ENCODE data around the gene ZEB2.

The ZEB2 gene

GRCh38 chr2:144472046-144472412 lies 47.9 kb downstream of the ZEB2 start:
- no peak for DNase-seq (ENCODE audit: low read depth in 2 of 3, low spot score in 1 of 3)

GRCh38 chr2:144471305-144472045 lies 48.4 kb downstream of the ZEB2 start:
- no peak for DNase-seq (ENCODE audit: low read depth in 2 of 3, low spot score in 1 of 3)

GRCh38 chr2:144470816-144471215 lies 49.1 kb downstream of the ZEB2 start:
- DNase-seq (ENCODE audit: low read depth in 2 of 3, low spot score in 1 of 3) = no peak

- no peak for DNase-seq (ENCODE audit: low read depth in 2 of 3, low spot score in 1 of 3)
These were observed 49.6 kb downstream of the ZEB2 start for GRCh38 chr2:144470334-144470733.

GRCh38 chr2:144469798-144470197 lies 50.1 kb downstream of the ZEB2 start:
- no peak for DNase-seq (ENCODE audit: low read depth in 2 of 3, low spot score in 1 of 3)

- no peak for DNase-seq (ENCODE audit: low read depth in 2 of 3, low spot score in 1 of 3)
These were observed 50.9 kb downstream of the ZEB2 start for GRCh38 chr2:144468823-144469595.

- no peak for DNase-seq (ENCODE audit: low read depth in 2 of 3, low spot score in 1 of 3)
These were observed 52.3 kb downstream of the ZEB2 start for GRCh38 chr2:144467502-144468137.

- DNase-seq (ENCODE audit: low read depth in 2 of 3, low spot score in 1 of 3) = no peak
These were observed 53.3 kb downstream of the ZEB2 start for GRCh38 chr2:144466637-144467036.

GRCh38 chr2:144465749-144466148 lies 54.2 kb downstream of the ZEB2 start:
- DNase-seq (ENCODE audit: low read depth in 2 of 3, low spot score in 1 of 3) = no peak

- no peak for DNase-seq (ENCODE audit: low read depth in 2 of 3, low spot score in 1 of 3)
These were observed 55.2 kb downstream of the ZEB2 start for GRCh38 chr2:144464730-144465129.

- DNase-seq (ENCODE audit: low read depth in 2 of 3, low spot score in 1 of 3) = no peak
These were observed 56.7 kb downstream of the ZEB2 start for GRCh38 chr2:144463266-144463665.

GRCh38 chr2:144462266-144462665 lies 57.7 kb downstream of the ZEB2 start:
- DNase-seq (ENCODE audit: low read depth in 2 of 3, low spot score in 1 of 3) = no peak

GRCh38 chr2:144461308-144461766 lies 58.6 kb downstream of the ZEB2 start:
- DNase-seq (ENCODE audit: low read depth in 2 of 3, low spot score in 1 of 3) = no peak

GRCh38 chr2:144460727-144461307 lies 59.1 kb downstream of the ZEB2 start:
- no peak for DNase-seq (ENCODE audit: low read depth in 2 of 3, low spot score in 1 of 3)

GRCh38 chr2:144459937-144460336 lies 60.0 kb downstream of the ZEB2 start:
- no peak for DNase-seq (ENCODE audit: low read depth in 2 of 3, low spot score in 1 of 3)

- DNase-seq (ENCODE audit: low read depth in 2 of 3, low spot score in 1 of 3) = no peak
These were observed 60.6 kb downstream of the ZEB2 start for GRCh38 chr2:144459286-144459685.

- no peak for DNase-seq (ENCODE audit: low read depth in 2 of 3, low spot score in 1 of 3)
These were observed 61.4 kb downstream of the ZEB2 start for GRCh38 chr2:144458541-144458940.

GRCh38 chr2:144456680-144457079 lies 63.2 kb downstream of the ZEB2 start:
- no peak for DNase-seq (ENCODE audit: low read depth in 2 of 3, low spot score in 1 of 3)

- DNase-seq (ENCODE audit: low read depth in 2 of 3, low spot score in 1 of 3) = no peak
These were observed 63.9 kb downstream of the ZEB2 start for GRCh38 chr2:144455987-144456386.

- DNase-seq (ENCODE audit: low read depth in 2 of 3, low spot score in 1 of 3) = peak in 1 of 3 donors; percentile 22
These were observed 65.2 kb downstream of the ZEB2 start for GRCh38 chr2:144454466-144455287.

Data from stimulated activated CD4-positive, alpha-beta T cell treated with anti-CD3 and anti-CD28 coated beads, Interleukin-12 subunit alpha, Interleukin-12 subunit beta, amount 100 ng/mL, for 48 hours (primary cell).